ENCODE measurements around the gene RPN1. TPM values are rescaled to one million over a fixed set of nuclear protein-coding genes. Genes with fewer than 3 reads are reported as not detected.

RPN1 gene
- 185 and 191 TPM in 2 replicates for total RNA-seq (2021)
- percentile 87 among the genes with signal in this experiment for Bru-seq, nascent RNA
- BruChase-seq, experiment 1, labeled RNA remaining after a 2-hour chase, result percentile 76 among the genes with signal in this experiment
- BruChase-seq, experiment 2, labeled RNA remaining after a 6-hour chase, result percentile 93 among the genes with signal in this experiment
- long read RNA-seq, transcript RPN1-201 (10 exons, 2,314 nt), result major isoform, 436 of 501 reads
- long read RNA-seq, partial matches to known transcripts, result 36 of 501 reads
- long read RNA-seq, other reads (novel, unspliced or antisense), result 29 of 501 reads

GRCh38 chr3:128650096-128651050, at the start of gene RPN1:
RPN1 (minus strand) TSS chr3:128650818; CDS start chr3:128650800, 18 bp downstream.
- no peaks in the 10 kb centered on the region; the same call in 1 of the 2 replicates for H3K36me3 ChIP-seq (ENCODE audit: low read depth)
- BruUV-seq (replicated peaks), result no TSS peak
- peaks cover 53% of the 10 kb centered on the region for H3K79me2 ChIP-seq (ENCODE audit: low read depth)
- no peaks in the 10 kb centered on the region for H3K9me2 ChIP-seq (ENCODE audit: insufficient read depth)
- peak within 1 kb of the TSS; percentile 97 for H3K4me2 ChIP-seq
- peaks cover 9% of the 10 kb centered on the region for H3K4me1 ChIP-seq (replicated peaks; ENCODE audit: insufficient read depth)
- intact Hi-C loops (cut with micrococcal nuclease; ENCODE audit: unreplicated experiment), result loop anchor here (1.0 kb wide), 1 partner anchor 229 kb away; the partner anchor contains the start of gene ACAD9
- H3K27me3 ChIP-seq (ENCODE audit: insufficient read depth, low read depth), result no peaks in the 10 kb centered on the region
- H3K9me3 ChIP-seq (ENCODE audit: insufficient read depth, low read depth), result no peaks in the 10 kb centered on the region
- H3K27ac ChIP-seq, result peak within 1 kb of the TSS; percentile 92
- TF ChIP-seq EZH2 (IDR thresholded peaks at IDR 0.05; ENCODE audit: low read depth), result no peak
- no peak for TF ChIP-seq CTCF (conservative IDR thresholded peaks at IDR 0.05)
- peak within 1 kb of the TSS; percentile 87 for H2AFZ ChIP-seq
- POLR2A ChIA-PET (ENCODE audit: unreplicated experiment), result interaction anchor here (0.6 to 1.0 kb wide), 7 partner anchors 8 to 811 kb away, joined by 3 to 19 read pairs (median 6); no protein-coding TSS in a partner anchor
- H4K20me1 ChIP-seq (ENCODE audit: insufficient read depth), result peaks cover 44% of the 10 kb centered on the region
- DNase-seq, result peak; percentile 90 to 98
- peak within 1 kb of the TSS; percentile 98 for H3K4me3 ChIP-seq
- H3F3A ChIP-seq (ENCODE audit: insufficient read depth, low read depth), result peaks cover 10% of the 10 kb centered on the region; the same call in 1 of the 2 replicates
- CTCF ChIA-PET, result interaction anchor here (0.6 kb wide), 2 partner anchors 42 to 87 kb away, joined by 6 to 10 read pairs; no protein-coding TSS in a partner anchor

GRCh38 chr3:128698211-128699047, 47.8 kb upstream of the RPN1 start:
- ChIA-PET CTCF (interaction anchor here (0.6 to 0.7 kb wide), 3 partner anchors 11 to 524 kb away, joined by 4 to 5 read pairs (median 4); no protein-coding TSS in a partner anchor), POLR2A (ENCODE audit: unreplicated experiment) (interaction anchor here (0.6 to 0.7 kb wide), 4 partner anchors 27 to 596 kb away, joined by 3 to 11 read pairs (median 4); partner anchors contain the start of gene ACAD9)
- Histone ChIP-seq H3K9me2 (ENCODE audit: insufficient read depth) (no peaks in the 10 kb centered on the region), H2AFZ (peak overlapping the region; percentile 94), H4K20me1 (ENCODE audit: insufficient read depth) (no peaks in the 10 kb centered on the region), H3F3A (ENCODE audit: insufficient read depth, low read depth) (peaks cover 6% of the 10 kb centered on the region; the same call in 1 of the 2 replicates), H3K79me2 (ENCODE audit: low read depth) (no peaks in the 10 kb centered on the region), H3K9me3 (ENCODE audit: insufficient read depth, low read depth) (no peaks in the 10 kb centered on the region), H3K27ac (no peak overlapping the region), H3K27me3 (ENCODE audit: insufficient read depth, low read depth) (no peaks in the 10 kb centered on the region), H3K4me3 (peak overlapping the region; percentile 60), H3K4me1 (replicated peaks; ENCODE audit: insufficient read depth) (no peaks in the 10 kb centered on the region), H3K4me2 (peak overlapping the region; percentile 80), H3K36me3 (ENCODE audit: low read depth) (no peaks in the 10 kb centered on the region)
- no TSS peak for BruUV-seq (replicated peaks)
- TF ChIP-seq EZH2 (IDR thresholded peaks at IDR 0.05; ENCODE audit: low read depth), result no peak
- no peak for TF ChIP-seq CTCF (conservative IDR thresholded peaks at IDR 0.05)
- DNase-seq, result peak; percentile 40 to 65
- intact Hi-C loops (cut with micrococcal nuclease; ENCODE audit: unreplicated experiment), result no loop called here
